ENCODE measurements around the gene EFNA3.

Gene EFNA3, protein sequence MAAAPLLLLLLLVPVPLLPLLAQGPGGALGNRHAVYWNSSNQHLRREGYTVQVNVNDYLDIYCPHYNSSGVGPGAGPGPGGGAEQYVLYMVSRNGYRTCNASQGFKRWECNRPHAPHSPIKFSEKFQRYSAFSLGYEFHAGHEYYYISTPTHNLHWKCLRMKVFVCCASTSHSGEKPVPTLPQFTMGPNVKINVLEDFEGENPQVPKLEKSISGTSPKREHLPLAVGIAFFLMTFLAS

DNA sequence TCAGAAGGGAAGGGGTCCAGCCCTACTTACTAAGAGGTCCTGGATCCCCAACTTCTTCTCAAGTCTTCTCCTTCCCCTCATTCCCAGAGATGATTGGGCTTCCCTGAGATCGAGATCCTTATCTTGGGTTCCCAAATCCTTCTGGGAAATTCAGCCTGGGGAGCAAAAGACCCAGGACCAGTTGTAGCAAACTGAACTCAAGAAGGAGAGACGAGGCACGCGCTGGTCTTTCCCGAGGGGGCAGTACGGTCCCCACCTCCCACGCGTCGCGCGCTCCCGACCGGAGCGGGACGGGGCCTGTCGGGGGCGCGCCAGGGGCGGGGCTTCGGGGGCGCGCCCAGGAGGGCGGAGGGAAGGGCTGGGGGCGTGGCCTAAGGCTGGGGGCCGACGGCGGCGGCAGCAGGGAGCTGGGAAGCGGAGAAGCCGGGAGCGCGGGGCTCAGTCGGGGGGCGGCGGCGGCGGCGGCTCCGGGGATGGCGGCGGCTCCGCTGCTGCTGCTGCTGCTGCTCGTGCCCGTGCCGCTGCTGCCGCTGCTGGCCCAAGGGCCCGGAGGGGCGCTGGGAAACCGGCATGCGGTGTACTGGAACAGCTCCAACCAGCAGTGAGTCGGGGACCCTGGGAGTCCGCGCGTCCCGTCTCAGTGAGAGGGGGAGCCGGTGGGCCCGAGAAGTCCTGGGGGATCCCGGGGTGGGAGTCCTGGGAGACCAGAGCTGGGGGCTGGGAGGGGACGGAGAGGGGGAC lies at the start of gene EFNA3:
EFNA3 (plus strand) TSS at position 369 of the 741 bp plus-strand sequence; CDS start at position 474, 105 bp downstream.
- peak in 1 of 2 donors; percentile 55 for DNase-seq (ENCODE audit: low read depth in 1 of 2, low spot score in 1 of 2)

DNA sequence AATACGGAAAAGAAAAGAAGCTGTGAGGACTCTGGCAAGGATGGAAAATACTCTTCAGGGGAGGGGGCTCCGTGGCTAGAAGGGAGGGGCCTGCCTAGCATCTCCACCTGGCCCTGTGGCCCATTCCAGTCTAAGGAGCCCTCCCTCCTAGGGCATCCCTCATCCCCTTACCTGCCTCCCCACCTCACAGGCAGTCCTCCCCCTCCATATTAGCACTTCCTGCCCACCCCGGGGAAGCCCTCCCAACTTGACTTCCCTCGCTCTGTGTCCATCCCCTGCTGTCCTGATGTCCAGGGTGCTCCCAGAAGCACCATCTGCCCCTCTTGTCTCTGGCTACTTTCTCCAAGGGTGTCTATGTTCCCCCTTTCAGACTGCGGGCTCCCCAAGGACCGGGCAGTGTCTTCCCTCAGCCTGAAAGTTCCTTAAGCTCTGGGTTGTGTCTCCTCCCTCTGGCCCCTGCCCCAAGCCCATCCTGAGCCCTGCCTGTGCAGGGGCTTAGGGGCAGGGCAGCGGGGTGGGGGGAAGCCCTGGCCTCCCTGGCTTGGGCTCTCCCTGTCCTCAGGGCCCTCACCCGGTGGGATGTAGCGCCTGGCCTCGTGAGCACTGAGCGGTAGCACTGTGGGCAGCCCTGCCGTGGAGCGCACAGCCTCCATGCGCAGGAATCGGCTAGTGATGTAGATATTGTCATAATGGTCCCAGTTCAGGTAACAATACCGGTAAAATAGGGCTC lies 49.0 kb upstream of the EFNA3 start:
- no peak for DNase-seq (ENCODE audit: low read depth in 1 of 2, low spot score in 1 of 2)

DNA sequence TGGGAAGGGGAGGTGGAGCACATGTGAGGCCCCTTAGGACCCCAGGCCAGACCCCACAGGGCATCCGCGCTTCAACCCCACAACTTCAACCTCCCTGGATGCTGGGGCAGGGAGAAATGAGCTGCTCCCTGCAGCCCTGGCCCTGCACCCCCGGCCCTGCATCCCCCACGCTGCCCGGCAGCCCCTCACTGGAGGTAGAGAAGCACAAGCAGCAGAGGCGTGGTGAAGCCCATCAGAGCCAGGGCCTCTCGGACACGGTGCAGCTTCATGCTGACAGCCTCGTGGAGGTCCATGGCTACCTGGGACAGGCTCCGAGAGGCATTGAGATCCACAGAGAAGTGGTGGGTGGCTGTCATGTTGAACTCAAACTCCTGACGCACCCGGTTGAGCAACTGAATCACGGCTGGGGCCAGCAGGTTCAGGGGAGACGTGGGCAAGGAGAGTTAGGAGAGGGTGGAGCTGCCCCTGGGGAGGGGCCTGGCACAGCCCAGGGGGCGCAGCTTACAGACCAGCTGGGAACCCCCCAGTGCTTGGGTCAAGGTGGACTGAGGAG lies 48.3 kb upstream of the EFNA3 start:
- DNase-seq (ENCODE audit: low read depth in 1 of 2, low spot score in 1 of 2): no peak

DNA sequence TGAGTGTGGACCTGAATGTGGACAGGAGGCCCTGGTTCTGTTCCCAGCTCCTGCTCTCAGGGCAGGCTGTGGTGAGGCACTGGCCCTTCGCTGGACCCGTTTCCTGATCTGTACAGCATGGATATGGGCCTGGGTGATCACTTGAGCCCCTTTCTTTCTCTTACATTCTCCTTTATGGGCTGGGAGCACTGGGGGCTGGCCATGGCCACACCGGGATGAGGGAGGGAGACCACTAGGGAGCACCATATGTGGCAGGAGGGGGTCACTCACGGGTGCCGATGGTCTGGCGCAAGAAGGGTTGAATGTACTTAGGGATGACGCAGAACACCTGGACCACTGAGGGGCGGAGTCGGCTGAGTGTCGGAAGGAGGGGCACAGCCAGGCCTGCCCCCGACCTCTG lies 47.7 kb upstream of the EFNA3 start:
- DNase-seq (ENCODE audit: low read depth in 1 of 2, low spot score in 1 of 2): no peak

DNA sequence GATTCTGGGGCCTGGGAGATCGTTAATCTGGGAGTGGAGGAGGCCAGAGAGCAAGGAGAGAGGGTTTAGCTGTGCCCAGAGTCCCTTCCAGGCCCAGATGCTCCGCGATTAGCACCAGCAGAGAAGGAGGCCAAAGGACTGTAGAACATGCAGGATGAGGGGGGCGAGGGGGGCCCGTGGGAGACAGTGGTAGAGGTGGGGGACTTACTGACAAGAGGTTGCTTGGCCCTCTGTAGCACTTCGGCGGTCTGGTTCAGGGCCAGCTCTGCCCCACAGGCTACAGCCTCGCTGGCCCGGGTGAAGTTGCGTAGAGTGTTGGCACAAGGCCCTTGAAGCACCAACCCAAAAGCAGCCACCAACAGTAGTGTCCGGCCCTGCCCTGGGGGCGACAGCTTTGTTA lies 45.8 kb upstream of the EFNA3 start:
- DNase-seq (ENCODE audit: low read depth in 1 of 2, low spot score in 1 of 2): no peak

DNA sequence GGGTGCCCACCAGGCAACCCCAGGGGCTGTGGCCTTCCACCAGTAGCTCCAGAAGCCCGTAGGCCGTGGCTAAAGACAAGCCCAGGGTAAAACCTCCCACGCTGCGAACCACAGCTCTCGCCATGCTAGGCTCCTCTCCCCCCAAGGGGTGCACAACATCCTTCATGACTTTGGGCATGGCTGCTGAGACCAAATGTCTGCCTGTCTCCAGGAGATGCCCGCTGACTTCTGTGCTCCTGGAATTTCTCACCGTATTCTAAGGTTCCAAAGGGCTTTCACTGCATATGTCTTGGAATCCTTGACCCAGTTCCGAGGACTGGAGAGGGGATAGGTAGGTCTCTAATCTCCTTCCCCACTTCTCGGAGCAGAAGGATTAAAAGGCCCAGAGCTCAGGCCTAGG lies 45.1 kb upstream of the EFNA3 start, which contains the start of the genes DCST1 and DCST2:
DCST1 (plus strand) TSS at position 301 of the 400 bp plus-strand sequence. CDS start 213 bp downstream, outside the sequence.
DCST2 (minus strand) TSS at position 258 of the 400 bp plus-strand sequence; CDS start at position 178, 80 bp downstream.
- DNase-seq (ENCODE audit: low read depth in 1 of 2, low spot score in 1 of 2): no peak

DNA sequence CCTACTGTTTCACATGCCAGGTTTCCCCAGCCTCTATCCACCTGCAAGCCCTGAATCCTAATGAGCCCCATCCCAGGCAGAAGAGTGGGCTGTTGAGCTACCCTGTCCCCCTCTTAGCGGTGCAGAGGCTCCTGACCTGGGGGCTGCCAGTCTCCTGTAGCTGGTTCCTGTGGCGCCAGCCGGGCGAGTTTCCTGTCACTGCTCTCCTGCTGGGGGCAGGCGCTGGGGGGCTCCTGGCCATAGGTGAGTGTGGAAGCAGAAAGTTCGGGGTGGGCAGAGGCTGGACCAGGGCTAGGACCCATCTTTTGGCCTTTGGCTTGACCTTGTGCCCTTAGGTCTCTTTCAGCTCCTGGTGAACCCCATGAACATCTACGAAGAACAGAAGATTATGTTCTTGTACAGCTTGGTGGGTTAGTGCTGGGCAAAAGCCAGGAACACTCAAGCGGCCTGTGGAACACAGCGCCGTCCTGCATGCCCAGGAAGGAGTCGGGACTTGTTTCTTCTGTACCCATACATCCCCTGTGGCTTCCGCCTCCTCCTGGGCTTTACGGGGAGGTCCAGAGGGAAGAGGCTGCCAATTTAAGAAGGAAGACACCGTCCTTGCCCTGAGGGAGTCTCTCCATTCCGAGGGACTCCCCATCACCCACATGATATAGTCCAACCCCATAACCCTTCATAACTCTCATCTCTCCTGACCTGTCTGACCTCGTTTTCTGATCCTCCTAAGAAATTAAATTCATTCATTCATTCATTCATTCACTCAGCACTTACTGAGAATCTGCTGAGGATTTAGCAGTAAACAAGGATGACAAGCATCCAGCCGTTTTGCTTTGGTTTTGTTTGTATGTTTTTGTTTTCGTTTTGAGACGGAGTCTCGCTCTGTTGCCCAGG lies 44.1 kb upstream of the EFNA3 start:
- DNase-seq (ENCODE audit: low read depth in 1 of 2, low spot score in 1 of 2): no peak

DNA sequence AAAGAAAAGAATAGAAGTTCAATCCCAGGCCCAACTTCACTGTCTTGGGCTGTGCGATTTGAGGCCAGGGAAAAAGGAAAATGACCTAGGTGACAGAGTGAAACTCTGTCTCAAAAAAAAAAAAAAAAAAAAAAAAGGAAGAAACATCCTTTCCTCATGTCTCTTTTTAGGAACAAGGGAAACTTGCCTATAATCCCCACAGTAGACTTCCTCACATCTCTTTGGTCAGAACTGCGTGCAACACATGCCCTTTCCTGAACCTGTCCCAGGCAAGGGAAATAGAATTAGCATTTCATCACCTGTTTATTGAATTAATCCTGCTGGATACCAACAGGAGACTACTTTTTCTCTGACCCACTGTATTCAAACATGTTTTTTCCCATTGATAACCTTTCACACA lies 42.7 kb upstream of the EFNA3 start:
- DNase-seq (ENCODE audit: low read depth in 1 of 2, low spot score in 1 of 2): no peak

DNA sequence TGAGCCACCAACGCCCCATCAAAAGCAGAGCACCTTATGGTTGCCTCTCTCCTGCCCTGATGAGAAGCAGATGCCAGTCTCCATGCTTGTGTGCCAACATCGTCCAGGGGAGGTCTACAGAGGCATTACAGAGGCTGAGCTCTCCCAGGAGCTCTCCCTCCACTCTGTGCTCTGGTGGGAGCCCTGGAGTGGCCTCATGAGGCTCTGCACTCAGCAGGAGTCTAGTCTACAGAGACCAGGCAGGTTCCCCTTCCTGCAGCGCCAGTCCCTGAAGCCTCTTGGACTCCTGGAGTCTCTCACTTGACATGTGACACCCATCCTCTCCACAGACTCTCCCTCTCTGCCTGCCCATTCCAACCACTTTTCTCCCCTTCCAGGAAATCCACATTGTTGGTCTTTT lies 41.6 kb upstream of the EFNA3 start:
- DNase-seq (ENCODE audit: low read depth in 1 of 2, low spot score in 1 of 2): no peak

DNA sequence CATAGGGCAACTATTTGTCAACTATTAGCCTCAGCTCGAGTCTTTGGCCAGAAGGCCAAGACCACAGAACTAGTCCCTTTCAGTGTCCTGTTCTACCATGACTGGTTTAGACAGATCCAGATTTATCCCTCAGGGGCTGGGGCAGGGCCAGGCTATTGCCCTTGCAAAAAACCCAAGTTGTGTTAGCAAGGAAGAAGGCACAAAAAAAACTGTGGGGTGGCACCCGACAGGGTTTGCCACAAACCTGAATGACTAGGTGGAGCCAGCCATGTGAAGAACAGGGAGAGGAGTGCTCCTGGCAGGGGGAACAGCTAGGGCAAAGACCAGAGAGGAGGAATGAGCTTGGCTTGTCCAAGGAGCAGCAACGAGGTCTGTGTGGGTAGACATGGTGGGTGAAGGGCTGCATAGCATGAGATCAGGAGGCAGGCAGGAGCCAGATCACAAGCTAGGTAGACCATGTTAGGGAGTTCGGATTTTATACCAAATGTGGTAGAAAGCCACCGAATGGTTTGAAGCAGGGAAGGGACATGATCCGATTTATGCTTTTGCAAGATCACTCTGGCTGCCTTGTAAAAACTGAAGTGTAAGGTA lies 40.7 kb upstream of the EFNA3 start:
- DNase-seq (ENCODE audit: low read depth in 1 of 2, low spot score in 1 of 2): no peak

DNA sequence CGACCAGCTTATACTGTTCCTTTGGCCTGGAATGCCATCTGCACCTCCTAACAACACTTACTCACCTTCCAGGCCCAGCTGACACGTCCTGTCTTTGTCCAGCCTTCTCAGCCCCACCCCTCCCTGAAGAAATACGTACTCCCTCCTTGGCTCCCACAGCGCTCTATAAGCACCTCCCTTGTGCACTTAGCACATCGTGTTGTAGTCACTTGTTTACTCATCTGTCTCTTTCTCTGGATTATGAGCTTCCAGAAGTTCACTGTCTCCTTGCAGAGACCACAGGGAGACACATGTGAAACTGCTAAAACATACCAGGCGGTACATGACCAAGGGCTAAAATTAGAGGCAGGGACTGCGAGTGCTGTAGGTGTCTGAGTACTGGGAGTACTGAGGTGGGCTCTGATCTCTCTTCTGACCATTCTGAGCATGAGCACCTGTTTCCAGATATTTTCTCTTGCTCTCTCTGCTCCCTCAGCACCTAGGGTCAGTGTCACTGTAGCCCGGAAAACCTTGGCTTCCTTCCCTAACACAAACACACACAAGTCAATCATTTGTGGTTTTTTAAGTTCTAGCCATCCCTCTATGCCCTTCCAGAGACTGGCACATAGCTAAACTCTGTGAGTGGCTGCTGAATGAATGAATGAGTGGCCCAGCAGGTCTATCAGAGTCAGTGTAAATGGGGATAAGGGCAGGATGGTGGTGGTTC lies 39.9 kb upstream of the EFNA3 start:
- DNase-seq (ENCODE audit: low read depth in 1 of 2, low spot score in 1 of 2): no peak

DNA sequence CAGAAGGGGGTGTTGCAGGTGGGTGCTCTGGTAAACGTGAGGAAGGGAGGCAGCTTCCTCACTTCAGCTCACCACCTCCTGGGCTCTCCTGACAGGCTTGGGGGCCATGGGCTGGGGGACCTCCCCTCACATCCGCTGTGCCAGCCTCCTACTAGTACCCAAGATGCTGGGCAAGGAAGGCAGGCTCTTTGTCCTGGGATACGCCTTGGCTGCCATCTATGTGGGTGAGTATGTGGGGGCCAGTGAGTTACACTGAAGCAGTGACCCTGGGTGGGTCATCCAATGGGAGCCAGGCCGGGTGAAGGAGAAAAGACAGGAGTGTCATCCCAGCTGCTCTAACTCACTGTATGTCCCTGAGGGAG lies 39.3 kb upstream of the EFNA3 start:
- no peak for DNase-seq (ENCODE audit: low read depth in 1 of 2, low spot score in 1 of 2)

DNA sequence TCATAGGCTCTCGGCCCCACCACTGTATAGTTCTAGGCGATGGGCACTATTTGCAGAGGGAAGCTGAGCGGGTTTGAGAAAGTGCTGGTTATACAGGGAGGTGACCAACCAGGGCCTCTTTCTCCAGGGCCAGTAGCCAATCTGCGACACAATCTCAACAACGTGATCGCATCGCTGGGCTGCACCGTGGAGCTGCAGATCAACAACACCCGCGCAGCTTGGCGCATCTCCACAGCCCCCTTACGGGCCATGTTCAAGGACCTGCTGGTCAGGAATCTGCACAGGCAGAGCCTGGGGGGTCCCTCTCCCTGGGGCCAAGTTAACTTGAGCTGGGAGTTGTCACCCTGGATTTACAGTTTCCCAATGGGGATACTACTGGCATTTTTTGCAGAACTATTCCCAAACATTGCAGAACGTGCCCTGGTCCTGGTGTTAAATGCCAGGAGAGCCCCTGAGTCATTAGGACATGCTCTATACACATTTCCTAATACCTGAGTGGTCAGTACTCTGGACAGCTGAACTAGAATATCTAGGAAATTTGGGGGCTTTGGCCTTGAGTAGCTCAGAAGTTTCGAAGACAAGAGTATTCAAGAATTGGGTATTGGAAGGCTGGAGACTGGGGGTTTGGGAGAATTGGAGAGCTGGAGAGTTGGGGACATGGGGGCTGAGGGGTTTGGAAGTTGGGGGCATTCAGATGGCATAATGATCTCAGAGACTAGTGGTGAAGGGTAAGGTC lies 38.1 kb upstream of the EFNA3 start:
- DNase-seq (ENCODE audit: low read depth in 1 of 2, low spot score in 1 of 2): no peak

DNA sequence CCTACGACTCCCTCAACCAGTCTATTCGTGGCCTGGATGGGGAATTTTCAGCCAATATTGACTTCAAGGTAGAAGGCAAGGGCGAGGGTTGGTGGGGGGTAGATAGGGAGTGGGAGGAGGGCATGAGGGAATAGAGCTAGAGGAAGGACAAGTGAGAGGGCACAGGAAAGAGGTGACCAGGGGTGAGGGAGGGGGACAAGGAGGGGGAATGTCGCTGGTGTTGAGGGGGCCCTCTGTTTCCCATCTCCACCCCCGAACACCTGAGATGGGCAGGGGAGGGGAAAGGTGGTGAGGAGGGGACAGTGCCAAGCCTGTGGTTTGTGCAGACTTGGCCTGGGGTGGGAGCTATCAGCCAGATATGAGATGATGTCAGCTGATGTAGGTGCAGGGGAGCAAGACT lies 35.8 kb upstream of the EFNA3 start:
- no peak for DNase-seq (ENCODE audit: low read depth in 1 of 2, low spot score in 1 of 2)

DNA sequence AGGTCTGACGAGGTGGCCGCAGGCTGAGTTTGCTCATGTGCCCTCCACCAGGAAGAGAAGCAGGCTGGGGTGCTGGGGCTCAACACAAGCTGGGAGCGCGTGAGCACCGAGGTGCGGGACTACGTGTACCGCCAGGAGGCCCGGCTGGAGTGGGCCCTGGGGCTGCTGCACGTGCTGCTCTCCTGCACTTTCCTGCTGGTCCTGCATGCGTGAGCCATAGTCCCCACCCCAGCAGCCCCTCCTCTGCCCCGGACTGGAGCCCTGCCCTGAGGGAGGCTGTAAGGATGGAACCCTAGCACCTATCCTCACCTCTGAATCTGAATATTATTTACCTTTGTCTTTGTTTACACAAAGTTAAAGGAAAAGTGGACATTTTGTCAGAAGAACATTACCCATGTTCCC lies 35.3 kb upstream of the EFNA3 start:
- DNase-seq (ENCODE audit: low read depth in 1 of 2, low spot score in 1 of 2): no peak

DNA sequence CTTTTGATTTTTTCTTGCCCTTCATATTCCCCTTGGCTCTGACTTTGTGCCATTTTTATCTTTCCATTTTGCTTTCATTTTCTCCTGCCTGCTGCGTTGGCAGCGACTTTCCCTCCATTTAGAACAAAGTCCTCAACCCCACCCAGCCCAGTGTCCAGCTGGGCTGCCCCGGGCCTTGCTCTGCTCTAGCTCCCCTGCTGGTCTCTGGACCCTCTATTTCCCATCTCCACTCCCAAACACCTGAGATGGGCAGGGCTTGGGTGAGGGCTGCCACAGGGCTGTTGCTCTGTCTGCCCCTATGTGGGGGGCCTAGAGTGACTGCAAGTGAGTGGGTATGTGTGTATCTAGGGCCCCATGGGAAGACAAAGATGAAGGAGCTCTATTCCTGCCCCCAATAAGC lies 34.8 kb upstream of the EFNA3 start:
- DNase-seq (ENCODE audit: low read depth in 1 of 2, low spot score in 1 of 2): no peak

DNA sequence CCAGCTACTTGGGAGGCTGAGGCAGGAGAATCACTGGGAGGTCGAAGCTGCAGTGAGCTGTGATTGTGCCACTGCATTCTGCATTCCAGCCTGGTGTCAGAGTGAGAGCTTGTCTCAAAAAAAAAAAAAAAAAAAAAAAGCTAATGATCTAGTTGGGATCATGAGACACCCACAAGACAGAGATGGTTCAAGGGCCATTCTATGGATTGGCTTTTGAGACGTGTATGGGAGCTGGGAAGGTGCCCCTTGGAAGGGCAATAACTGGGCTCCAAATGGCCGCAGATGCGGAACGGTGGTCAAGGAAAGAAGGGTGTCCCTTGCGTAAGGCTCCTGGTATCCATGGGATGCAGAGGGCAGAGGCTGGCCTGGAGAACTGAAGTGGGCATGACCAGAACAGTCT lies 34.3 kb upstream of the EFNA3 start:
- DNase-seq (ENCODE audit: low read depth in 1 of 2, low spot score in 1 of 2): no peak

DNA sequence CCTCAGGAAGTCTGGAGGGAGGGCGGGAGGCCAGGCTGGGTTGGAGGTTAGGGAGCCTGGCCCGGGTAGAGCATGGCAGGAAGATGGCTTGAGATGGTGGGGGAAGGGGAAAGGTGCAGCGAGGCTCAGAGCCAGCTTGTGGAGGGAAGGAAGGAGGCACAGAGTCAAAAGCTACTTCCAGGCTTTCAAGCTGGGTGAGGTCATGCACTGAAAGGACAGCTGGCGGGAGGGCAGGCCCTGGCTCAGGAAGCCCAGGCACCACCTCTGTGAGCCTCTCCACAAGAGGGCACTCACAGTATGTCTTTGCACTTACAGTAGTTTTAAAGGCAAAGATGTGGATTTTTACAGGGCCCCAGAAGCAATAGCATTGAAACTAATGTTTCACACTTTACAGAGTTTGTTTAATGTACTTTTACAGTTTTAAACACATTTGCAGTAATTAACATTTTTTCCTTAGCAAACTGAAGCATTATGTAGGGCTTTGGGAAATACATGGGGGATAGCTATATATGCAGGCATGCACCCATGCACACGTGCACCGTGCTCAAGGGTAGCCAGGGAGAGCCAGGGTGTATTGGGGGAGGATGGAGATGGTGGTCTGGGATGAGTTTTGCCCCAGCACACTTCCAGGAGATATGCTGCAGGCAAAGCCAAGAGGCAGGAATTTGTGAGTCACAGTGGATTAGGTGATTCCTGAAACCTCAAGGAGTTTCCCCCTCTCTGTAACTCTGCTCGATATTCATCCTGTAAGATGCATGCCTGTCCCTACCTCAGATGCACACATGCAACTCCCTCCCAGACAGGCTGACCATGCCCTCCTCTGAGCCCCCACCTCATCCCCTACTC lies 33.6 kb upstream of the EFNA3 start:
- DNase-seq (ENCODE audit: low read depth in 1 of 2, low spot score in 1 of 2): peak in 1 of 2 donors; percentile 12

Data from stimulated activated CD4-positive, alpha-beta T cell treated with anti-CD3 and anti-CD28 coated beads, Interleukin-15, amount 100 ng/mL, for 1 hour (primary cell).